B cell (primary cell): Measurements from ENCODE around the gene SLFN11. TPM values are rescaled to one million over a fixed set of nuclear protein-coding genes. Genes with fewer than 3 reads are reported as not detected.
A peak's percentile ranks its signal among the peaks of the same experiment; 100 is the strongest.

Experiments used
- ATAC-seq: fragments of 200-7000 bp; cut with Tn5 transposase; one replicate; pipeline ENCODE4 v1.10.0; 2021; ENCODE audit warnings: low read depth, mild to moderate bottlenecking, moderate number of reproducible peaks, moderate library complexity
- CTCF ChIA-PET: fragments of 350-600 bp; sonication (Branson Sonifier 250); formaldehyde crosslinking; loops from one replicate; lab custom pipeline; 2021; ENCODE audit warnings: antibody characterized with exemption, inconsistent platforms; lab: Charles Lee
- POLR2A ChIA-PET: fragments of 350-600 bp; sonication (Branson Sonifier 250); formaldehyde crosslinking; loops from one replicate; lab custom pipeline; 2021; ENCODE audit warnings: antibody characterized with exemption; lab: Charles Lee
- DNase-seq: peaks from one replicate; pipeline ENCODE4 v3.0.0; 2013
- H2AFZ ChIP-seq: 2 replicates; pipeline ENCODE4 v1.6.1; 2012; ENCODE audit warnings: mild to moderate bottlenecking, low read depth, low read length; ENCODE audit not compliant: insufficient read depth, poor library complexity, severe bottlenecking
- H3K27ac ChIP-seq, 2 donors: 1 replicate in 1 of 2; 2 replicates in 1 of 2; pipeline ENCODE4 v1.5.1; 2012 to 2013; ENCODE audit warnings: low read length in 2 of 2, mild to moderate bottlenecking in 2 of 2, moderate library complexity in 1 of 2
- H3K27me3 ChIP-seq, 4 experiments: fragments of 200-600 bp in 1 of 4; sonication (generic) in 1 of 4; replicated peaks in 1 of 4; 1 replicate in 2 of 4; 2 replicates in 2 of 4; pipeline versions ENCODE4 v1.6.1 to v1.7.0; 2013 to 2016; ENCODE audit warnings: low read length in 3 of 4, mild to moderate bottlenecking in 2 of 4, mixed read lengths in 1 of 4, moderate library complexity in 1 of 4; ENCODE audit not compliant: insufficient read depth in 4 of 4, control insufficient read depth in 3 of 4; ENCODE audit errors: control extremely low read depth in 1 of 4
- H3K36me3 ChIP-seq, 2 experiments: replicated peaks in 1 of 2; 1 replicate in 1 of 2; 2 replicates in 1 of 2; pipeline versions ENCODE4 v1.6.1 to v1.7.1; 2013; ENCODE audit warnings: low read length in 1 of 2; ENCODE audit not compliant: insufficient read depth in 2 of 2, control insufficient read depth in 1 of 2; ENCODE audit errors: control extremely low read depth in 1 of 2, extremely low read depth in 1 of 2
- H3K4me1 ChIP-seq, 2 donors: fragments of 200-600 bp in 1 of 2; sonication (generic) in 1 of 2; 1 replicate in 1 of 2; 2 replicates in 1 of 2; pipeline versions ENCODE4 v1.5.1 to v1.6.1; 2013 to 2017; ENCODE audit warnings: low read length in 2 of 2; ENCODE audit not compliant: control insufficient read depth in 2 of 2, insufficient read depth in 2 of 2
- H3K4me2 ChIP-seq: replicated peaks from 2 replicates; pipeline ENCODE3; 2012; ENCODE audit warnings: mild to moderate bottlenecking, low read depth, low read length; ENCODE audit not compliant: poor library complexity, severe bottlenecking
- H3K4me3 ChIP-seq, 5 experiments: fragments of 200-600 bp in 1 of 5; sonication (generic) in 1 of 5; 1 replicate in 3 of 5; 2 replicates in 2 of 5; pipeline versions ENCODE4 v1.5.1 to v1.7.0; 2011 to 2016; ENCODE audit warnings: low read length in 4 of 5, mild to moderate bottlenecking in 4 of 5, low read depth in 2 of 5, control low read depth in 1 of 5, moderate library complexity in 1 of 5; ENCODE audit not compliant: insufficient read depth in 1 of 5; ENCODE audit errors: control extremely low read depth in 1 of 5, extremely low read depth in 1 of 5
- H3K79me2 ChIP-seq: fragments of 200-600 bp; sonication (generic); one replicate; pipeline ENCODE4 v1.6.0; 2016; ENCODE audit warnings: low read length; ENCODE audit not compliant: control insufficient read depth, insufficient read depth
- H3K9ac ChIP-seq: fragments of 200-600 bp; sonication (generic); 2 replicates; pipeline ENCODE4 v1.6.1; 2017; ENCODE audit warnings: mild to moderate bottlenecking, low read length, moderate library complexity
- H3K9me3 ChIP-seq, 3 donors: one replicate each; pipeline versions ENCODE4 v1.6.1 to v1.7.1; 2013; ENCODE audit warnings: low read length in 2 of 3; ENCODE audit not compliant: control insufficient read depth in 2 of 3, insufficient read depth in 1 of 3; ENCODE audit errors: control extremely low read depth in 1 of 3
- H4K20me1 ChIP-seq: 2 replicates; pipeline ENCODE4 v1.6.0; 2012; ENCODE audit warnings: mild to moderate bottlenecking, low read length; ENCODE audit not compliant: insufficient read depth, control insufficient read depth, poor library complexity, severe bottlenecking
- H3K27ac Mint-ChIP-seq: one replicate; pipeline ENCODE4 v1.8.0; 2021; ENCODE audit warnings: mixed read lengths
- H3K27me3 Mint-ChIP-seq: one replicate; pipeline ENCODE4 v1.8.0; 2021; ENCODE audit warnings: mixed read lengths
- H3K4me1 Mint-ChIP-seq: one replicate; pipeline ENCODE4 v1.8.0; 2021; ENCODE audit warnings: mixed read lengths
- H3K4me3 Mint-ChIP-seq: one replicate; pipeline ENCODE4 v1.8.0; 2021; ENCODE audit warnings: mixed read lengths
- H3K9me3 Mint-ChIP-seq: one replicate; pipeline ENCODE4 v1.8.0; 2022; ENCODE audit warnings: mixed read lengths; ENCODE audit not compliant: insufficient read depth
- EZH2 ChIP-seq: IDR thresholded peaks from 2 replicates; pipeline ENCODE4 v1.6.1; 2012; ENCODE audit warnings: borderline replicate concordance, low read depth, mild to moderate bottlenecking, moderate library complexity, low read length; ENCODE audit not compliant: insufficient read depth, poor library complexity, severe bottlenecking
- WGBS: methylation state at CpG from one replicate; pipeline ENCODE4 v1.1.5; 2013; ENCODE audit warnings: missing lambda C conversion rate; ENCODE audit not compliant: insufficient coverage; 5-methylcytosine and 5-hydroxymethylcytosine counted together
- intact Hi-C: fragments of 100-400 bp; cut with micrococcal nuclease; formaldehyde crosslinking; loops from one replicate; pipeline ENCODE4 v1.10.0; 2022
- polyA plus RNA-seq: library from polyadenylated mRNA; depleted of rRNA; stranded (reverse); fragments of >200 nt; gene quantifications from 2 replicates; pipeline ENCODE4 v1.2.3, GENCODE V29; 2012
- total RNA-seq, 2 donors: library from RNA; stranded (reverse); fragments of 120-200 nt in 1 of 2; gene quantifications; 1 replicate in 1 of 2; 2 replicates in 1 of 2; pipeline versions ENCODE4 v1.2.3 to v1.2.4, GENCODE V29; 2013 to 2022
- TF ChIP-seq, protein P1 (sequence below): fragments of 200-600 bp; IDR thresholded peaks from one replicate; pipeline ENCODE4 v1.8.0; 2022; ENCODE audit warnings: antibody characterized with exemption, mild to moderate bottlenecking

SLFN11 gene
- total and polyA plus RNA-seq, 2 donors (not counting 1 experiment from before 2014, with no cell fraction given): 11.3 to 48.1 TPM

DNA sequence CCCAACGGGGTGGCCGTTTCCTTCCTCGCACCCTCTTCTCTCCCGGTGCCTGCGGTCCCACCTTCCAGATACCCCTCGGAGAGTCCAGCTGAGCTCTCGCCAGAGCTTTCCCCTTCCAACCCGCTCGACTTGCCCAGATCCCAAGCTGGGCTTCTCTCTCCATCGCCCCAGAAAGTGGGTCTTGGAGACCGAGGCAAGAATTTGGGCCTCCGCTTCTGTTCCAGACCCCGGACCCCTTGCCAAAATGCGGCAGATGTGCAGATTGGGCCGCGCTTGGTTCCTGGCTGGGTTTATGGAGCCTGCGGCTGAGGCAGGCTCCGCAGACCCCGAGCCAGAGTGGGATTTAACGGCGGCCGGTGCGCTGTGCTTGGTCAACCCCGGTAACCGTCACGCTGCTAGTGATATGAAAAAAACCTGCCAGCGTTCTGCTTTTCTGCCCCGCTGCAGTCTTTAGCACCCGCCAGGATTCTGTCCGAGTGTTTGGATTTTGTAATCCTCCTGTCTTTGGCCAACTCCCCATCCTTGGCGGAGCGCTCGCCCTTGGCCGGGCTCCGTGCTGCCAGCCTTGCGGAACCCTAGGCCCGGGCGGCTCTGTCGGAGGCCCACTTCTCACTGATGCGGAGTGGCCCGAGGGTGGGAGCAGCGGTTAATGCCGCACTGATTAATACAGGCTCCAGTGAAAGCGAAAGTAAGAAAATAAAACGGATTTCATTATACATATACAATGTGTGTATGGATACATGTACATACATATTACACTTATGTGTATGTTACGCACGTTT, 754 bp upstream of the SLFN11 start:
- Histone ChIP-seq H3K4me3 (peak overlapping the region; percentile 18 to 87 (median 72)), H3K4me1 (peaks cover 4 to 5% of the 10 kb centered on the region in 2 donors), H3K27me3 (no peaks in the 10 kb centered on the region), H3K36me3 (no peaks in the 10 kb centered on the region), H4K20me1 (no peaks in the 10 kb centered on the region), H3K9ac (peak overlapping the region; percentile 76), H3K79me2 (peaks cover 8% of the 10 kb centered on the region), H3K9me3 (no peaks in the 10 kb centered on the region), H2AFZ (peak overlapping the region; percentile 82), H3K4me2 (peak overlapping the region; percentile 92), H3K27ac (peak overlapping the region; percentile 79 to 85)
- WGBS: under 1% methylated on average over 39 of the region's 47 CpGs
- ChIA-PET POLR2A (interaction anchor here (0.8 to 1.9 kb wide), 6 partner anchors 25 to 114 kb away, joined by 4 to 8 read pairs (median 5); partner anchors contain the start of gene SLFN13), CTCF (interaction anchor here (0.6 to 5.3 kb wide), 3 partner anchors 50 to 165 kb away, joined by 3 to 22 read pairs (median 9); no protein-coding TSS in a partner anchor)
- H3K9me3 Mint-ChIP-seq: peaks cover 11% of the 10 kb centered on the region
- no peaks in the 10 kb centered on the region for H3K27me3 Mint-ChIP-seq
- peak overlapping the region; percentile 99 for H3K27ac Mint-ChIP-seq
- peak overlapping the region; percentile 96 for H3K4me3 Mint-ChIP-seq
- ATAC-seq (peak; percentile 44), DNase-seq (peak; percentile 67)
- TF ChIP-seq, protein P1, sequence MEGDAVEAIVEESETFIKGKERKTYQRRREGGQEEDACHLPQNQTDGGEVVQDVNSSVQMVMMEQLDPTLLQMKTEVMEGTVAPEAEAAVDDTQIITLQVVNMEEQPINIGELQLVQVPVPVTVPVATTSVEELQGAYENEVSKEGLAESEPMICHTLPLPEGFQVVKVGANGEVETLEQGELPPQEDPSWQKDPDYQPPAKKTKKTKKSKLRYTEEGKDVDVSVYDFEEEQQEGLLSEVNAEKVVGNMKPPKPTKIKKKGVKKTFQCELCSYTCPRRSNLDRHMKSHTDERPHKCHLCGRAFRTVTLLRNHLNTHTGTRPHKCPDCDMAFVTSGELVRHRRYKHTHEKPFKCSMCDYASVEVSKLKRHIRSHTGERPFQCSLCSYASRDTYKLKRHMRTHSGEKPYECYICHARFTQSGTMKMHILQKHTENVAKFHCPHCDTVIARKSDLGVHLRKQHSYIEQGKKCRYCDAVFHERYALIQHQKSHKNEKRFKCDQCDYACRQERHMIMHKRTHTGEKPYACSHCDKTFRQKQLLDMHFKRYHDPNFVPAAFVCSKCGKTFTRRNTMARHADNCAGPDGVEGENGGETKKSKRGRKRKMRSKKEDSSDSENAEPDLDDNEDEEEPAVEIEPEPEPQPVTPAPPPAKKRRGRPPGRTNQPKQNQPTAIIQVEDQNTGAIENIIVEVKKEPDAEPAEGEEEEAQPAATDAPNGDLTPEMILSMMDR: no peak
- TF ChIP-seq EZH2: no peak
- H3K4me1 Mint-ChIP-seq: peaks cover 46% of the 10 kb centered on the region
- intact Hi-C loops: loop anchor here (1.0 to 5.0 kb wide), 5 partner anchors 33 to 165 kb away; partner anchors contain the start of genes SLFN12 and SLFN13
